GM12872 (cell line): ENCODE data around the gene NOSTRIN.

Experiments
- TF ChIP-seq, protein P1 (sequence below): IDR thresholded peaks from 3 replicates; pipeline ENCODE4 v1.5.1; 2011; ENCODE audit warnings: low read depth, mild to moderate bottlenecking, low read length, moderate library complexity; ENCODE audit not compliant: insufficient read depth

NOSTRIN gene

DNA sequence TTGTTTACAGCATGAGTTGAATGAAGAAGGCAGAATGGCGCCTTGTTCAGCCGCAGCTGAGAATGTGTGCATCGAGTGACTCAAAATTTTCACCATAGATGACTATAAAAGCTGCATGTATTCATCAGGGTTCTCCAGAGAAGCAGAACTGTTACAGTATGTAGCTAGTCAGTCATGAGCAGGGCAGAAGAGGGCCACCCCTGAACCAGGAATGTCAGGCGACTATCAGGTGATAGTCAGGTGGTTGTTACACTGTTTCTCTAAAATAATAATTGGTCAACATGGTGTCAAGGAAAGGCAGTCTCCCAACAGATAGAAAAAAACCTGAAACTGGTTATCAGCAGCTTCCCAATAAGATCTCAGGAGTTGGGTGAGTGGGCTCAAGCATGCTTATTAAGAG, 20.2 kb upstream of the NOSTRIN start:
- TF ChIP-seq, protein P1, sequence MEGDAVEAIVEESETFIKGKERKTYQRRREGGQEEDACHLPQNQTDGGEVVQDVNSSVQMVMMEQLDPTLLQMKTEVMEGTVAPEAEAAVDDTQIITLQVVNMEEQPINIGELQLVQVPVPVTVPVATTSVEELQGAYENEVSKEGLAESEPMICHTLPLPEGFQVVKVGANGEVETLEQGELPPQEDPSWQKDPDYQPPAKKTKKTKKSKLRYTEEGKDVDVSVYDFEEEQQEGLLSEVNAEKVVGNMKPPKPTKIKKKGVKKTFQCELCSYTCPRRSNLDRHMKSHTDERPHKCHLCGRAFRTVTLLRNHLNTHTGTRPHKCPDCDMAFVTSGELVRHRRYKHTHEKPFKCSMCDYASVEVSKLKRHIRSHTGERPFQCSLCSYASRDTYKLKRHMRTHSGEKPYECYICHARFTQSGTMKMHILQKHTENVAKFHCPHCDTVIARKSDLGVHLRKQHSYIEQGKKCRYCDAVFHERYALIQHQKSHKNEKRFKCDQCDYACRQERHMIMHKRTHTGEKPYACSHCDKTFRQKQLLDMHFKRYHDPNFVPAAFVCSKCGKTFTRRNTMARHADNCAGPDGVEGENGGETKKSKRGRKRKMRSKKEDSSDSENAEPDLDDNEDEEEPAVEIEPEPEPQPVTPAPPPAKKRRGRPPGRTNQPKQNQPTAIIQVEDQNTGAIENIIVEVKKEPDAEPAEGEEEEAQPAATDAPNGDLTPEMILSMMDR: no peak

DNA sequence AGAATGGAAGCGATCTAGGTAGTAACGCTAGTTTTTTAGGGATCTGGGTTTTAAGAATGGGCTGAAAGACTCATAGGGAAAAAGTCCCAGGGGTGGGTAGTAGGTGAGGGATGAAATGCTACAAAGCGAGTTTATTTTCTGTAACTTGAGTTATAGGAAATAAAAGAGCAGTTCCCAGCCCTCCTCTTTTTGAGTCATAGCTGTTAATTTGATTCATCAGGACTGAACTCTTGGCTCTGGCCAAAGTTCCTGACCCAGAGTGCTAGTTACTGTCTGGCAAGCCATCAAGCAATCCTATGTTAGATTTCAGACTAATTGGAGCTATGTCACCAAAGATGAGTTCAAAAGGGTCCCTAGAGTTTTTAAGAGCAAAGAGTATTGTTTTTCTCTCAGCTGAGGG, 17.4 kb upstream of the NOSTRIN start:
- TF ChIP-seq, protein P1: no peak

DNA sequence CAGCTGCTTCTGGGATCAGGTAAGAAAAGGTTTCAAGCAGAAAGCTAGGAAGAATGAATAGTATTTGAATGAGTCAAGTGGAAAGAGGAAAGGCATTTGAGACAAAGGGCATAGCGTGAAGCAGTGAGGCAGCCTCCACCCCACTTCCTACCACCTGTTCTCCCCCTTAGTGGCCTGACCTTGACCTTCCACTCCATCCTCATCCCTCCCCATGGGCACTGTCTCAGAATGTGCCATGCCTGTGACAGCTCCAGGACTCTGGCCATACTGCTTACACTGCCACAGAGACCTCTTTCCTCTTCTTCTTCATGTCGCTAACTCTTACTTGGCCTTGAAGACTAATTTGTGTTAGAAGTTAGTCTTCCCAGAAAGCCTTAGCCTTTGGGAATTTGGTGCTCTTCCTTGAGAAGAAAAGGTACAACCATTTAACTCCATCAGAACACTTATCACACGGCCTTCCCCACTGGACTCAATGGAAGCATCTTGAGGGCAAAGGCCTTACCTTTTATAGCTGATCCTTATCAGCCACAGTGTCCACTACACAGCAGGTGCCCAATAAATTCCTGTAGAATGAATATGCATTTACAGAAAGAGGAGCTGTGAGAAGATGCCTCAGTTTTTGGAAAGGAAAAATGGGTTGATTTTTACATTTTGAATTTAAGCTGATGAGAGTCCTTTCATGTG, 15.2 kb upstream of the NOSTRIN start:
- TF ChIP-seq, protein P1: no peak

DNA sequence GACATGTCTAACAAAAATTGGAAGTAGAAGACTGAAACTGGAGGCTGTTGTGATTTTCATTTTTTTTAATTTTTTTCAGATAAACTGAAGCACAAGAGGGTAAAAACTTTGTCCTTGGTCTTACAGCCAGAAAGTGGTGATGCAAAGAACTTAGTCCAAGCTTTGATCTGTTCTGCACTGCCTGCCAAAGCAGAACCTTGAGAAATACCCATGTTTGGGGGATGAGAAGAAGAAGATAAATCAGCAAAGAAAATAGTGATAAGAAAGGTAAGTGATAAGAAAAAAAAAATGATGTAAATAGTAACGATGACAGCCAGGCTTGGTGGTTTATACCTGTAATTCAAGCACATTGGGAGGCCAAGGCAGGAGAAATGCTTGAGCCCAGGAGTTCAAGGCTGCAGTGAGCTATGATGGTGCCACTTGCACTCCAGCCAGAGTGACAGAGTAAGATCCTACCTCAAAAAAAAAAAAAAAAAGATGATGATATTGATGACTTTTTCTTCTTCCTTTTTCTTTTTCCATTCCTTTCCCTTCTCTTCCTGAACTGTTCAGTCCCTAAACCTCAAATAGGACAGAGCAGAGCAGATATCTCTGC, 14.6 kb upstream of the NOSTRIN start:
- TF ChIP-seq, protein P1: no peak

DNA sequence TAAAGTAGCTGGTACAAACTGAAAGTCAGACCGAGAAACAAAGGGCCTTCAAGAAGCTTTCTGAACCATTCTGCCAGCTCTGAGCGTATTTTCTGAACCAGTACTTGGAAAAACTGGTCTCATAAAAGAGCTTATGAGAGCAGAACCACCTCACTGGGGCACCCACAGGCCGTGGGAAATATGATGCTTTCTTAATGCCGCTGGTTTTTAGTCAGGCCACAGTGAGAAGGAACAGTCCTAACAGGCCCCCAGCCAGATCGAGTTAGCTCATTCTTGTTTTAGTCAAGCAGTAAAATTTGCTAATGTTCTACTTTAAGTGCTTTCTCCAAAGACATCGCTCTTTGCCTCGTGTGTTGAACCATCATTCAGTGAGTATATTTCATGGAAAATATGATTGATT, 12.7 kb upstream of the NOSTRIN start:
- TF ChIP-seq, protein P1: no peak

DNA sequence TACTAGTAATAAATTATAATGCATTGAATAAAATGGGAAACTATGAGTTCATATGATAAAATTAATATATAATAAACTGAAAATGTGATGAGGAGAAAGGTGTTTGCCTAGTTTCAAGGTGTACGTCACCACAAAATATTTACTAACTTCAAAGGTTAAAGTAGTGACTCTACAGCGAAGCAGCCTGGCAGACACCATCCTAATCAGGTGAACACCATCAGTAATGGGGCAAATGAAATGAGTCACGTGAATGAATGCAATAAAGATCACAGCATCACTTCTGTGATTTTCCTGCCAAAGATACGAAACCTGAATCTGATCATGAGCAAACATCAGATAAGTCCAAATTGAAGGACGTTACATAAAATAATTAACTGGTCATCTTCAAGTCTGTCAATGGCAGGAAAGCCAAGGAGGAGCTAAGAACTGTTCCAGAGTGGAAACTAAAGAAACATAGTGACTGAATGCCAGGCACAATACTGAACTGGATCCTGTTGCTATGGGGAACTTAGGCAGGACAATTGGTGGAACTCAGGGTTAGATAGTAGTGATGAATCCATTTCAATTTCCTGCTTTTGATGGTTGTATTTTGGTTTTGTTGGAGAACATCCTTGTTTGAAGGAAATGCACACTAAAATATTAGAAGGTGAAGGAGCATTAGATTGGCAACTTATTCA, 12.1 kb upstream of the NOSTRIN start:
- TF ChIP-seq, protein P1: no peak

DNA sequence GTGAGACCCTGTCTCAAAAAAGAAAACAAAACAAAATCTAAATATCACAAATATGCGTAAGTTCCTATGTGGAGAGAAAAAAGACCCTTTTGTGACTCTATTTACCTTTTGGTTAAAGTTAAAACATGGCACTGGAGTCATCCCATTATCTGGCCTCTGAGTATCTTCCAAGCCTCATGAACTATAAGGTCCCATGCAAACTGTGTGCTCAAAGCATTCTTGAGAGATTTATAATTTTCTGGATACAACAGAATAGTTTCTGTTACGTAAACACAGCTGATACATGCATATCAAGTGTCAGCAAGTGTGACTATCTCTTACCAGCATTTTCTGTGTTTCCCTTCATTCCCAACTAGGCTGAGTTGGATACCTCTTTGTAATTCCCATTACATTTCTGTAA, 8.8 kb upstream of the NOSTRIN start:
- TF ChIP-seq, protein P1: no peak
